OCI-LY1 (cell line): ENCODE results near the gene BCL2.

Experiments
- CTCF ChIP-seq: fragments of 200-600 bp; sonication (generic), shearing (Covaris generic); IDR thresholded peaks from 2 replicates; pipeline ENCODE4 v1.5.1; 2017; ENCODE audit warnings: mild to moderate bottlenecking, antibody characterized with exemption, low read length, moderate library complexity, mixed read lengths
- EZH2 ChIP-seq: fragments of 200-600 bp; sonication (generic), shearing (Covaris generic); IDR thresholded peaks from 2 replicates; pipeline ENCODE4 v1.8.0; 2017; ENCODE audit warnings: borderline replicate concordance, mixed run types, mild to moderate bottlenecking, antibody characterized with exemption, low read length, moderate library complexity, mixed read lengths

GRCh38 chr18:63100630-63101055, 218.9 kb downstream of the BCL2 start:
- TF ChIP-seq EZH2: no peak
- no peak for TF ChIP-seq CTCF
